ENCODE data around the gene GNL3. TPM values are rescaled to one million over a fixed set of nuclear protein-coding genes. Genes with fewer than 3 reads are reported as not detected.
"Not testable (repeated sequence)": the region's sequence is repeated elsewhere in the genome, so short reads cannot be mapped to it uniquely, and the experiment has no call there.

GNL3 gene
- total RNA-seq, 1 donor from 2014 or later: 26.8 TPM

DNA sequence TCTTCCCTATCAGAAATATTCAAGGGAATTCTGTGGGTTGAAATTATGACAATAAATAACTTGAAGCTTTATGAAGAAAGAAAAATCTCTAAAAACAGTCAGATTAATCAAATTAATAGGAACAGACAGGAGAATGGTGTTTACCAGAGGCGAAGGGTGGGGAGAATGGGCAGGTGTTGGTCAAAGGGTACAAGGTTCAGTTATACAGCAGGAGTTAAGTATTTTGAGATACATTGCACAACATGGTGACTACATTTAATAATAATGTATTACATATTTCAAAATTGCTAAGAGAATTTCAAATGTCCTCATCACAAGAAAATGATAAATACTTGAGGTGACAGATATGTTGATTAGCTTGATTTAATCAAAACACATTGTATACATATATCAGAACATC is 38.7 kb downstream of the GNL3 start:
- Histone ChIP-seq H3K27ac (replicated peaks) (no peak overlapping the region), H3K4me3 (no peak overlapping the region), H3K27me3 (ENCODE audit: low read depth) (no peaks in the 10 kb centered on the region), H3K4me1 (no peaks in the 10 kb centered on the region), H3K36me3 (peaks cover 47% of the 10 kb centered on the region), H3K9me3 (replicated peaks) (peaks cover 25% of the 10 kb centered on the region)
- intact Hi-C loops (cut with micrococcal nuclease): no loop called here
- TF ChIP-seq, protein P1, sequence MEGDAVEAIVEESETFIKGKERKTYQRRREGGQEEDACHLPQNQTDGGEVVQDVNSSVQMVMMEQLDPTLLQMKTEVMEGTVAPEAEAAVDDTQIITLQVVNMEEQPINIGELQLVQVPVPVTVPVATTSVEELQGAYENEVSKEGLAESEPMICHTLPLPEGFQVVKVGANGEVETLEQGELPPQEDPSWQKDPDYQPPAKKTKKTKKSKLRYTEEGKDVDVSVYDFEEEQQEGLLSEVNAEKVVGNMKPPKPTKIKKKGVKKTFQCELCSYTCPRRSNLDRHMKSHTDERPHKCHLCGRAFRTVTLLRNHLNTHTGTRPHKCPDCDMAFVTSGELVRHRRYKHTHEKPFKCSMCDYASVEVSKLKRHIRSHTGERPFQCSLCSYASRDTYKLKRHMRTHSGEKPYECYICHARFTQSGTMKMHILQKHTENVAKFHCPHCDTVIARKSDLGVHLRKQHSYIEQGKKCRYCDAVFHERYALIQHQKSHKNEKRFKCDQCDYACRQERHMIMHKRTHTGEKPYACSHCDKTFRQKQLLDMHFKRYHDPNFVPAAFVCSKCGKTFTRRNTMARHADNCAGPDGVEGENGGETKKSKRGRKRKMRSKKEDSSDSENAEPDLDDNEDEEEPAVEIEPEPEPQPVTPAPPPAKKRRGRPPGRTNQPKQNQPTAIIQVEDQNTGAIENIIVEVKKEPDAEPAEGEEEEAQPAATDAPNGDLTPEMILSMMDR (IDR thresholded peaks at IDR 0.05; ENCODE audit: borderline replicate concordance): no peak
- no peak for DNase-seq

GRCh38 chr3:52728753-52729152 is 42.9 kb downstream of the GNL3 start:
- H3K4me1 ChIP-seq; H3K27ac ChIP-seq (replicated peaks); intact Hi-C loops (cut with micrococcal nuclease); DNase-seq; H3K27me3 ChIP-seq (ENCODE audit: low read depth); H3K4me3 ChIP-seq: not testable (repeated sequence)
- peaks cover 22% of the 10 kb centered on the region for H3K9me3 ChIP-seq (replicated peaks)
- peaks cover 60% of the 10 kb centered on the region for H3K36me3 ChIP-seq

GRCh38 chr3:52730681-52731080 is 44.8 kb downstream of the GNL3 start:
- H3K27me3 ChIP-seq (ENCODE audit: low read depth): no peaks in the 10 kb centered on the region
- H3K27ac ChIP-seq (replicated peaks): no peak overlapping the region
- TF ChIP-seq, protein P1 (IDR thresholded peaks at IDR 0.05; ENCODE audit: borderline replicate concordance): no peak
- H3K4me1 ChIP-seq: no peaks in the 10 kb centered on the region
- peaks cover 23% of the 10 kb centered on the region for H3K9me3 ChIP-seq (replicated peaks)
- no peak overlapping the region for H3K4me3 ChIP-seq
- peaks cover 79% of the 10 kb centered on the region for H3K36me3 ChIP-seq
- intact Hi-C loops (cut with micrococcal nuclease): no loop called here
- no peak for DNase-seq

DNA sequence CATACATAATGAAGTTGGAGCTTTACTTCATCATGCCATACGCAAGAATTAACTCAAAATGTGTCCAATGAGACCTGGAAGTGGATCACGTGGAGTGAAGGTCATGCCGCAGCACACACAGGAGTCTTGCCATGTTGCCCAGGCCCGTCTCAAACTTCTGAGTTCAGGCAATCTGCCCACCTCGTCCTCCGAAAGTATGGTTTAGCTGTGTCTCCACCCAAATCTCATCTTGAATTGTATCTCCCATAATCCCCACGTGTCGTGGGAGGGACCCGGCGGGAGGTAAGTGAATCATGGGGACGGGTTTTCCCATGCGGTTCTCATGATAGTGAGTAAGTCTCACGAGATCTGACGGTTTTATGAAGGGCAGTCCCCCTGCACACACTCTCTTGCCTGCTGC is 45.8 kb downstream of the GNL3 start:
- no peak overlapping the region for H3K4me3 ChIP-seq
- H3K27me3 ChIP-seq (ENCODE audit: low read depth): no peaks in the 10 kb centered on the region
- TF ChIP-seq, protein P1 (IDR thresholded peaks at IDR 0.05; ENCODE audit: borderline replicate concordance): no peak
- peaks cover 87% of the 10 kb centered on the region for H3K36me3 ChIP-seq
- intact Hi-C loops (cut with micrococcal nuclease): no loop called here
- H3K9me3 ChIP-seq (replicated peaks): peaks cover 23% of the 10 kb centered on the region
- no peaks in the 10 kb centered on the region for H3K4me1 ChIP-seq
- no peak for DNase-seq
- H3K27ac ChIP-seq (replicated peaks): no peak overlapping the region

DNA sequence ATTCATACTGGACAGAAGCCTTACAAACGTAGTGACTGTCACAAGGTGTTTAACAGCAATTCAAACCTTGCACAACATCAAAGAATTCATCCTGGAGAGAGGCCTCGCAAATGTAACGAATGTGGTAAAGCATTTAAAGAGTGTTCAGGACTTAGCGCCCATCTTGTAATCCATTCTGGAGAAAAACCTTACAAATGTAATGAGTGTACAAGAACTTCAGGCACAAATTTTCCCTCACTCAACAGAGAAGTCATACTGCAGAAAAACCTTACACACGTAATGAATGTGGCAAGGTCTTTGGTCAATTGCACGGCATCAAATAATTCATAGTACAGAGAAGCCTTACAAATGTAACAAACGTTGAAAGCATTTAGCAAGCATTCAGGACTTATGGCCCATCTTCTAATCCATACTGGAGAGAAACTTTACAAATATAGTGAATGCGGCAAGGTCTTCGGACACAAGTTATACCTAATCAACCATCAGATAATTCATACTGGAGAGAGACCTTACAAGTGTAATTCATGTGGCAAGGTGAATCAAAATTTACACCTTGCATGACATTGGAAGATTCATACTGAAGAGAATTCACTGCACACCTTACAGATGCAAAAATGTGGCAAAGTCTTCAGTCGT is 47.5 kb downstream of the GNL3 start:
- Histone ChIP-seq H3K27me3 (ENCODE audit: low read depth) (no peaks in the 10 kb centered on the region), H3K36me3 (peaks cover 94% of the 10 kb centered on the region), H3K4me1 (no peaks in the 10 kb centered on the region), H3K4me3 (no peak overlapping the region), H3K27ac (replicated peaks) (no peak overlapping the region), H3K9me3 (replicated peaks) (peaks cover 19% of the 10 kb centered on the region)
- intact Hi-C loops (cut with micrococcal nuclease): no loop called here
- DNase-seq: no peak
- TF ChIP-seq, protein P1 (IDR thresholded peaks at IDR 0.05; ENCODE audit: borderline replicate concordance): no peak

- H3K4me3 ChIP-seq: no peak overlapping the region
- H3K27ac ChIP-seq (replicated peaks): no peak overlapping the region
- no peaks in the 10 kb centered on the region for H3K27me3 ChIP-seq (ENCODE audit: low read depth)
- H3K9me3 ChIP-seq (replicated peaks): no peaks in the 10 kb centered on the region
- intact Hi-C loops (cut with micrococcal nuclease): no loop called here
- no peak for DNase-seq
- TF ChIP-seq, protein P1 (IDR thresholded peaks at IDR 0.05; ENCODE audit: borderline replicate concordance): no peak
- peaks cover 95% of the 10 kb centered on the region for H3K36me3 ChIP-seq
- no peaks in the 10 kb centered on the region for H3K4me1 ChIP-seq
Observed at GRCh38 chr3:52739730-52740129, 53.9 kb downstream of the GNL3 start.

Measured in left ventricle myocardium inferior (tissue), 1 donor.